GM13977 (cell line): ENCODE measurements around the gene BTNL3.

Experiments used
- DNase-seq: peaks from one replicate; pipeline ENCODE4 v3.0.0; 2012; ENCODE audit warnings: low spot score
- in situ Hi-C: fragments of 300-500 bp; cut with MboI; formaldehyde crosslinking; loops from one replicate; pipeline ENCODE4 v1.12.0; 2022; ENCODE audit warnings: low sequenced_read_pairs, low pct_unique_long_range_greater_than_20kb, mixed read lengths, inconsistent platforms; ENCODE audit not compliant: unreplicated experiment
- TF ChIP-seq, protein P1 (sequence below): IDR thresholded peaks from 2 replicates; pipeline ENCODE4 v1.5.1; 2012; ENCODE audit warnings: mild to moderate bottlenecking, control low read depth; ENCODE audit not compliant: insufficient read depth; ENCODE audit errors: extremely low read depth, missing control alignments

Gene BTNL3

DNA sequence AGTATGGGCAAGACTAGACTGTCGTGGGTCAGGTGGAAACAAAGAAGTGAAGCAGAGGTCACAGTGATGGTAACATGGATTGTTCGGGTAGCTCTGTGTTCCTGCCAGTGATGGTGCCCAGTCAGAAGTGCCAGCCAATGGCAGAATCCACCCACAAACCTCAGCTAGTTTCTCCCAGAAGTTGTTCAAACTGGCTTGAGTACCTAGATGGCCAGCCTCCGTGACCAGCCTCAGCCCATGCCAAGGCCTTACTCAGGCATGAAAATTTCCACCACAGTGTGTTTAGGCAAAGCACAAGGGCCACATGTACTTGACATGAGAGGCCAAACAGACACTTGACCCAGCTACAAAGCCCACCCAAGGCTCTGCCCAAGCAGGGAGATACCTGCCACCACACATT is 32.0 kb downstream of the BTNL3 start:
- TF ChIP-seq, protein P1, sequence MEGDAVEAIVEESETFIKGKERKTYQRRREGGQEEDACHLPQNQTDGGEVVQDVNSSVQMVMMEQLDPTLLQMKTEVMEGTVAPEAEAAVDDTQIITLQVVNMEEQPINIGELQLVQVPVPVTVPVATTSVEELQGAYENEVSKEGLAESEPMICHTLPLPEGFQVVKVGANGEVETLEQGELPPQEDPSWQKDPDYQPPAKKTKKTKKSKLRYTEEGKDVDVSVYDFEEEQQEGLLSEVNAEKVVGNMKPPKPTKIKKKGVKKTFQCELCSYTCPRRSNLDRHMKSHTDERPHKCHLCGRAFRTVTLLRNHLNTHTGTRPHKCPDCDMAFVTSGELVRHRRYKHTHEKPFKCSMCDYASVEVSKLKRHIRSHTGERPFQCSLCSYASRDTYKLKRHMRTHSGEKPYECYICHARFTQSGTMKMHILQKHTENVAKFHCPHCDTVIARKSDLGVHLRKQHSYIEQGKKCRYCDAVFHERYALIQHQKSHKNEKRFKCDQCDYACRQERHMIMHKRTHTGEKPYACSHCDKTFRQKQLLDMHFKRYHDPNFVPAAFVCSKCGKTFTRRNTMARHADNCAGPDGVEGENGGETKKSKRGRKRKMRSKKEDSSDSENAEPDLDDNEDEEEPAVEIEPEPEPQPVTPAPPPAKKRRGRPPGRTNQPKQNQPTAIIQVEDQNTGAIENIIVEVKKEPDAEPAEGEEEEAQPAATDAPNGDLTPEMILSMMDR: no peak
- in situ Hi-C loops: no loop called here
- DNase-seq: no peak

DNA sequence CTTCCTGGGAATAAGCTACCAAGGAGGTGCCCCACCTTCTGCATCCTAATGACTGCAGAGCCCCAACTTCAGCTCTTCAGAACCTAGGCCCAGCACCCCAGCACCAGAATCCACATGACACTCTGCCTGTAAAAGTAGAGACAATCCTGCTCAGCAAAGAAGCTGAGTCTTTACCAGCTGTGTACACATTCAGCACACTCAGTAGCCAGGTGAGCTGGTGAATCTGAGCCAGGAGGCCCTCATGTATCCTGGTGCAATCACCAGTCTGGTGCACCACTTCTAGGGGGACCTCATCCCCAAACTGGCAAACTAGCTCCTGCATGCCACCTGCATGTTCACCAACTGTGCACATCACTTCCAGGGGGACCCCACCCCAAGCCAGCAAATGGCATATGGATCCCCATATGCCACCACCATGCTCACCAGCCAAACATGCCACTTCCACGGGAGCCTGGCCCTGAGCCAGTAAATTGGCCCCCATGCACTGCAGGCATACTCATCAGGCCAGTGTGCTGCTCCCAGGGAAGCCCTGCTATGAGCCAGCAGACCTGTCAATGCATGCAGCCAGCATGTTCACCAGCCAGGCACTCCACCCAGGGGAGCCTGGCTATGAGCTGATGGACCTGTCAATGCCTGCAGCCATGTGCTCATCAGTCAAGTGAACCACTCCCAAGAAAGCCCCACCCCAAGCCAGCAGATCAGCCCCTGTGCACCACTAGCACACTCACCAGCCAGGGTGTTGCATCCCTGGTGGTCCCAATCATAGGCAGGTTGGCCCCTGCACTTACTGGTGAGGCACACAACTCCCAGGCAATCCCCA is 35.8 kb downstream of the BTNL3 start:
- in situ Hi-C loops: no loop called here
- no peak for DNase-seq
- TF ChIP-seq, protein P1: no peak

DNA sequence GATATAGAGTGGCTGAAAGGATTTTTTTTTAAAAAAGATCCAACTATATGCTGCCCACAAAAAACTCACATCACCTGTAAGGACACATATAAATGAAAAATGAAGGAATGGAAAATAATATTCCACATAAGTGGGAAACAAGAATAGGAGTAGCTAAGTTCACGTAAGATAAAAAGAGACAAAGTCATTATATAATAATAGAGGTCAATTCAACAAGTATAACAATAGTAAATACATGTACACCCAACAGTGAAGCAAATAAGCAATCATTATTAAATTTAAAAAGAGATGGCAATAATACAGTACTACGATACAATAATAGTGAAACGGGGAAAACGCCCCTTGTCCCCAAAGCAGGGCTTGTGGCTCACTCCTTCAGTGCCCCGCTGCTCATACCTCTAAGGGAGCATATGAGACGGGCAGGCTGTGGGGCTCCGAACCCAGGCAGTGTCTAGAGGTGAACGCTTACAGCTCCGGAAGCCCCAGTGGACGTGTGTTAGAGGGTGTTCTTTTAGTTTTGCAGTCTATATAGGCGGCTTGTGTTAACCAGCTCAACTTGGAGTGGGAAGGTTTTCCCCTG is 38.9 kb downstream of the BTNL3 start:
- in situ Hi-C loops: no loop called here
- TF ChIP-seq, protein P1: no peak

DNA sequence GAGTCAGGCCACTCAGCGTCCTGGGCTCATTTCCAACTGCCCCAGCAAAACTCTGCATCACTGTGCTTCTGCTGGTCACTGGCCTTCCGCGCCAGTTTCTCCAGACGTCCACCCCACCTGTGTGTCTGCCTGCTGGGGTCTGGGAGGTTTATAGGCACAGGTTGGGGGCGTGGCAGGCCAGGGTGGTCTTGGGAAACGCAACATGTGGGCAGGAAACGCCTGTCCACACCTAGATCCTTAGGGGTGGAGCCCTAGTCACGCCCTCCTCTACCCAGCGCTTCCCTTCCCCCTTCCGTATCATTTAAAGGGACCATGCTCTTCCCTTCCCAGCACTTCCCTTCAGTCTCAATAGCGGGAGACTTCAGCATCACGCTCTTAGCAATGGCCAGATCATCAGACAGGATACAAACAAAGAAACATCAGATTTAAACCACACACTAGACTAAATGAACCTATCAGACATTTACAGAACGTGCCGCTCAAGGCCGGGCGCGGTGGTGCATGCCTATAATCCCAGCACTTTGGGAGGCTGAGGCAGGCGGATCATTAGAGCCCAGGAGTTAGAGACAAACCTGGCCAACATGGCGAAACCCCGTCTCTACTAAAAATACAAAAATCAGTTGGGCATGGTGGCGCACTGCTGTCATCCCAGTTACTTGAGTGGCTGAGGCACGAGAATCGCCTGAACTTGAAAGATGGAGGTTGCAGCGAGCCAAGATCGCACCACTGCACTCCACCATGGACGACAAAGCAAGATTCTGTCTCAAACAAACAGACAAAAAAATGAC is 39.6 kb downstream of the BTNL3 start:
- in situ Hi-C loops: no loop called here
- DNase-seq: no peak
- TF ChIP-seq, protein P1: no peak

More for the DNA sequence above, 38.9 kb downstream of the BTNL3 start:
- DNase-seq: no peak

DNA sequence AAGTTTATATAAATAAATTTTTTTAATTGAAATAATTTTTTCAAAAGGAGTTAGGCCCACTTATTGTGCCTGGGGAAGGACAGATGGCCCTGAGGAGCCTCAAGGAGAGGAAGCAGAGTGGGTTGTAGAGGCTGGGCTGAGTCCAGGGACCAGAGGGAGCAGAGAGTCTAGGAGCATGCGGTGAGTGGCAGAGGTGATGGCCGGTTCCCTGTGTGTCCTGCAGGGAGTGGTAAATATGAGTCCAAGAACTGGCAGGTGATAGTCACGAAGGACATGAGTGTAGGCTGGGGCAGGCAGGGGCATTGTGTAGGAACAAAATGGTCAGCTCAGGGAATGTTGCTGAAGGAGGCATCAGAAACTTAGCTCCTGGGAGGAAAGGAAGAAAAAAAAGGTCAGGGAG is 43.1 kb downstream of the BTNL3 start:
- in situ Hi-C loops: no loop called here
- no peak for DNase-seq
- TF ChIP-seq, protein P1: no peak

DNA sequence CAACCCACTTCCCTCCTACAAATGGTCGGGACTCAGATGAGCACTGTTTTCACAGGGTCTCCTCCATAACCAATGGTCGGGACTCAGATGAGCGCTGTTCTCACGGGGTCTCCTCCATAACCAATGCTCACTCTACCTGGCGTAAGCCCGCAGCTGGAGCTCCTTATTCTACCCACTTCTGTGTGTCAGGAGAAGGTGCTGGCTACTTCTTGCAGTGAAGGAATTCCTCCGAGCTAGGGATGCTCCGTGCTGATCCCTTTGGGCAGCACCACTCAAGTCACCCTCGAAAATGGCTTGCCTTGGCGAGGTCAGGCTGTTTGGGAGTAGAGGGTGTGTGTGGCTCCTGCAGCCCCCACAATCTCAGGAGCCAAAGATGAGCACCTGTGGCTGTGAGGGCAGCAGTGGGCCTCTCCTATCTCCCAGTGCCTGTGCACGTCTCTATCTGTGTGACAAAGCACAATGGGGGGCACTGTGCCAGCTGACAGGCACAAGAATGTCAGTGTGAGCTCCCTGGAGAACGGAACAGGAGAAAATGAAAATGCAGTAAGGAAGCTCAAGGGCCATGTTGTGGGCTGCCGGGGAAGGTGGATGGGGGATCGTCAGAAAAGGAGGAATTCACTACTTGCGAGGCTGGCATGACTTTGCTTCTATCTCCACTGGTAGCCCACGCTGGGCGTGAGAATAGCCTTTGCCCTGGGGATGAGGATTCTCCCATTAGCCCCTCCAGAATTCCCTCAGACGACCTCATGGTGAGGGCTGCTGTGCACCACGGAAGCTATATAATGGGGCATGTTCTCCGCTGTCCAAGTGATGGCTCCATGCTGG is 47.6 kb downstream of the BTNL3 start:
- in situ Hi-C loops: no loop called here
- TF ChIP-seq, protein P1: no peak
- no peak for DNase-seq
